Keratinocyte (primary cell): ENCODE measurements around the gene PARD6B.

Source experiments
- EZH2 ChIP-seq: IDR thresholded peaks from one replicate; pipeline ENCODE4 v1.6.1; 2012; ENCODE audit warnings: inconsistent platforms, mild to moderate bottlenecking, low read length, moderate library complexity
- TF ChIP-seq, protein P1 (sequence below), 3 experiments: IDR thresholded peaks in 1 of 3; conservative IDR thresholded peaks in 1 of 3; optimal IDR thresholded peaks in 1 of 3; 2 replicates in 2 of 3; 3 replicates in 1 of 3; pipeline versions ENCODE3 to v1.5.1; 2011; ENCODE audit warnings: low read length in 3 of 3, mild to moderate bottlenecking in 3 of 3, moderate library complexity in 2 of 3, control low read depth in 1 of 3, inconsistent platforms in 1 of 3; ENCODE audit not compliant: insufficient read depth in 2 of 3; ENCODE audit errors: extremely low read depth in 1 of 3

DNA sequence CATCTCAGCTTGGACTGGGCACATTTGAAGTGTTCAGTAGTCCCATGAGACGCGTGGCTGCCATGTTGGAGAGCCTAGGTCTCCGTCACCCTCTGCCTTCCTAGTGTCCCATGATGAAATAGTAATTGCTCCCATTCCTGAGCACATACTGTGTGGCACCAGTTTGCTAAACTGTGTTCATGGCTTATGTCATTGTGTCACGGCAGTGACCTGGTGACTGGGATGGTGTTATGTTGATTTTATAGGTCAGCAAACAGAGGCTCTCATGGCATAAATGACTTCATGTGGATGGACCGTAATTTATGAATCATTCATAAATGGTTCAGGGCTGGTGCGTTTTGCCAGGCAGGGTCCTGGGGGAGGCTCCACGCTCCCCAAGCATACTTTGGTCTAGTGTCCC is 67.3 kb downstream of the PARD6B start:
- TF ChIP-seq, protein P1, sequence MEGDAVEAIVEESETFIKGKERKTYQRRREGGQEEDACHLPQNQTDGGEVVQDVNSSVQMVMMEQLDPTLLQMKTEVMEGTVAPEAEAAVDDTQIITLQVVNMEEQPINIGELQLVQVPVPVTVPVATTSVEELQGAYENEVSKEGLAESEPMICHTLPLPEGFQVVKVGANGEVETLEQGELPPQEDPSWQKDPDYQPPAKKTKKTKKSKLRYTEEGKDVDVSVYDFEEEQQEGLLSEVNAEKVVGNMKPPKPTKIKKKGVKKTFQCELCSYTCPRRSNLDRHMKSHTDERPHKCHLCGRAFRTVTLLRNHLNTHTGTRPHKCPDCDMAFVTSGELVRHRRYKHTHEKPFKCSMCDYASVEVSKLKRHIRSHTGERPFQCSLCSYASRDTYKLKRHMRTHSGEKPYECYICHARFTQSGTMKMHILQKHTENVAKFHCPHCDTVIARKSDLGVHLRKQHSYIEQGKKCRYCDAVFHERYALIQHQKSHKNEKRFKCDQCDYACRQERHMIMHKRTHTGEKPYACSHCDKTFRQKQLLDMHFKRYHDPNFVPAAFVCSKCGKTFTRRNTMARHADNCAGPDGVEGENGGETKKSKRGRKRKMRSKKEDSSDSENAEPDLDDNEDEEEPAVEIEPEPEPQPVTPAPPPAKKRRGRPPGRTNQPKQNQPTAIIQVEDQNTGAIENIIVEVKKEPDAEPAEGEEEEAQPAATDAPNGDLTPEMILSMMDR (optimal IDR thresholded peaks at IDR 0.05 in 1 of 3, IDR thresholded peaks at IDR 0.05 in 1 of 3, conservative IDR thresholded peaks at IDR 0.05 in 1 of 3; ENCODE audit: extremely low read depth in 1 of 3, insufficient read depth in 2 of 3, low read length in 3 of 3), result no peak
- TF ChIP-seq EZH2, result no peak
